ENCODE results near the gene CTNNA3.

The CTNNA3 gene

DNA sequence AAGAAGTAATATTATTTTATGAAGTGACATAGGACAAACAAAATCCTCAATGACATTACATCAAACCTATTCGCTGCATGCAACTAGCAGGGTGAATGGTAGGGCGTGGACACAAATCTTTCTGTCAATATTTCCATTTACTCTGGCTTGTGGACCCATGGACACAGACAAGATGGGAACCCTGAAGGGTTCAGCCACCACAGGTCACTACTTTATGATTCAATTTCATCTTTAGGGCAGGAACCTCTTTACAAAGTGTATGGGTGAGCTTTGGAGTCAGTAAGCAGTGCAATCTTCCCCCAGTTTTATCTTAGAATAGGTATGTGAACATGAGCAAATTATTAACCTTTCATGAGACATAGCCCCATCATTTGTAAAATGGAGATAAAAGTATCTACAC is 1752.5 kb downstream of the CTNNA3 start:
- H3K4me1 ChIP-seq (ENCODE audit: insufficient read depth, poor library complexity, severe bottlenecking): no peaks in the 10 kb centered on the region
- no peak overlapping the region for H3K27ac ChIP-seq (ENCODE audit: poor library complexity, severe bottlenecking)
- no peak overlapping the region for H3K4me3 ChIP-seq (ENCODE audit: severe bottlenecking)
- H3K9me3 ChIP-seq (ENCODE audit: severe bottlenecking): no peaks in the 10 kb centered on the region
- H3K36me3 ChIP-seq (ENCODE audit: low read depth): no peaks in the 10 kb centered on the region
- no peak for ATAC-seq (ENCODE audit: low read depth)
- no peaks in the 10 kb centered on the region for H3K27me3 ChIP-seq (ENCODE audit: insufficient read depth, poor library complexity, severe bottlenecking)
- no peak for DNase-seq (ENCODE audit: low spot score)
- TF ChIP-seq, protein P1, sequence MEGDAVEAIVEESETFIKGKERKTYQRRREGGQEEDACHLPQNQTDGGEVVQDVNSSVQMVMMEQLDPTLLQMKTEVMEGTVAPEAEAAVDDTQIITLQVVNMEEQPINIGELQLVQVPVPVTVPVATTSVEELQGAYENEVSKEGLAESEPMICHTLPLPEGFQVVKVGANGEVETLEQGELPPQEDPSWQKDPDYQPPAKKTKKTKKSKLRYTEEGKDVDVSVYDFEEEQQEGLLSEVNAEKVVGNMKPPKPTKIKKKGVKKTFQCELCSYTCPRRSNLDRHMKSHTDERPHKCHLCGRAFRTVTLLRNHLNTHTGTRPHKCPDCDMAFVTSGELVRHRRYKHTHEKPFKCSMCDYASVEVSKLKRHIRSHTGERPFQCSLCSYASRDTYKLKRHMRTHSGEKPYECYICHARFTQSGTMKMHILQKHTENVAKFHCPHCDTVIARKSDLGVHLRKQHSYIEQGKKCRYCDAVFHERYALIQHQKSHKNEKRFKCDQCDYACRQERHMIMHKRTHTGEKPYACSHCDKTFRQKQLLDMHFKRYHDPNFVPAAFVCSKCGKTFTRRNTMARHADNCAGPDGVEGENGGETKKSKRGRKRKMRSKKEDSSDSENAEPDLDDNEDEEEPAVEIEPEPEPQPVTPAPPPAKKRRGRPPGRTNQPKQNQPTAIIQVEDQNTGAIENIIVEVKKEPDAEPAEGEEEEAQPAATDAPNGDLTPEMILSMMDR (IDR thresholded peaks at IDR 0.05; ENCODE audit: poor library complexity, severe bottlenecking): no peak

DNA sequence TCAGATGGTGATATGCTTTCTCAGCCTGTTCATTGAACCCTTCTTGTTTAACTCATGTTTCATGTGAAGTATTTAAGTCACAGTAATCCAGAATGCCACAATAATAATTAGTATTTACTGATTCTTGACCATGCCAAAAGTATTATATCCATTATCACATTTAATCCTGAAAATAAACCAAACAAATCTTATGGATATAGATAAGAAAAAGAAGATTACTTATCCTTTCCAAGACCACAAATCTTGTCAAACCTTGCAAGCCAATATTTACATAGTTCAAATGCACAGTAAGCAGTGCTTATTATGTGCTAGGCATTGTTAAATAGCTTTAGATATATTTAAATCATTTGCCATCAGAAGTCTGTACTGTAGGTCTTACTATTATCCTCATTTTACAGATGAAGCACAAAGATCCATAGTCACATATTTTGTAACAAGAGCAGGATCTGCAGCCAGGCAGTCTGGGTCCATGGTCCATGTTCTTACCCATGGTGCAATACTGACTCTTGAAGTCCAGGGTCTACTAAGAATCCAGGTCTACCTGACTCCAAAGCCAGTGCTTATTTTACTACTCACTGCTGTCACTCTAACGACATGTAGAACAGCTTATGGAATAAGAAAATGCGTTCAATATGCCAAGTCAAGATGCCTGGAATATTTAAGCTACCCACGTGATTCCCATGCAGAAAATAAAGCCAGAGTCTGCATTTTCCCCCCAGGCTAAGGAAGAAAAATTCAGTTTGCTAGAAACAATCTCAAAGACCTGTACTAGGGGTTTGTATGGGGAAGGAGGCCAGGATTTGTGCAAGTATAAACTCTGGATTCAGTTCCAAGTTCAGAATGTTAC is 1755.0 kb downstream of the CTNNA3 start:
- no peaks in the 10 kb centered on the region for H3K36me3 ChIP-seq (ENCODE audit: low read depth)
- no peaks in the 10 kb centered on the region for H3K4me1 ChIP-seq (ENCODE audit: insufficient read depth, poor library complexity, severe bottlenecking)
- no peak for ATAC-seq (ENCODE audit: low read depth)
- no peak overlapping the region for H3K4me3 ChIP-seq (ENCODE audit: severe bottlenecking)
- TF ChIP-seq, protein P1 (IDR thresholded peaks at IDR 0.05; ENCODE audit: poor library complexity, severe bottlenecking): no peak
- no peaks in the 10 kb centered on the region for H3K9me3 ChIP-seq (ENCODE audit: severe bottlenecking)
- H3K27ac ChIP-seq (ENCODE audit: poor library complexity, severe bottlenecking): no peak overlapping the region
- DNase-seq (ENCODE audit: low spot score): no peak
- H3K27me3 ChIP-seq (ENCODE audit: insufficient read depth, poor library complexity, severe bottlenecking): no peaks in the 10 kb centered on the region

DNA sequence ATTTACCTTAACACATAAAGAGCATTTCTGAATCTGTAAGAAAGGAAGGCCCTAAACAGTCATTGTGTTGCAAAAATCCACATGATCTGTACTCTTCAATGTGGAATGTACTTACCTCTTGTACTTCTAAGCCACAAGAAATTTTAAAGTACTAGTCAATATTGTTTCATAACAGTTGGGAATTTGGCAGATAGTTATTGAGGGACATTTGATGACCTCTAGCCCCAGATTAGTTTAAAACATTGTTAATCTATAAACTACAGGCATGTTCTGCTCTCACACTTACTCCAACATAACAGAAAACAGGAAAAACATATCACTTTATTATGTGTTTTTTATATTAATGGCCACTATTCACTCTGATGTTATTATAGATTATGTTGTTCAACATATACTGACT is 1755.9 kb downstream of the CTNNA3 start:
- Histone ChIP-seq H3K27ac (ENCODE audit: poor library complexity, severe bottlenecking) (no peak overlapping the region), H3K27me3 (ENCODE audit: insufficient read depth, poor library complexity, severe bottlenecking) (no peaks in the 10 kb centered on the region), H3K4me1 (ENCODE audit: insufficient read depth, poor library complexity, severe bottlenecking) (no peaks in the 10 kb centered on the region), H3K4me3 (ENCODE audit: severe bottlenecking) (no peak overlapping the region), H3K36me3 (ENCODE audit: low read depth) (no peaks in the 10 kb centered on the region), H3K9me3 (ENCODE audit: severe bottlenecking) (no peaks in the 10 kb centered on the region)
- no peak for DNase-seq (ENCODE audit: low spot score)
- ATAC-seq (ENCODE audit: low read depth): no peak
- TF ChIP-seq, protein P1 (IDR thresholded peaks at IDR 0.05; ENCODE audit: poor library complexity, severe bottlenecking): no peak

DNA sequence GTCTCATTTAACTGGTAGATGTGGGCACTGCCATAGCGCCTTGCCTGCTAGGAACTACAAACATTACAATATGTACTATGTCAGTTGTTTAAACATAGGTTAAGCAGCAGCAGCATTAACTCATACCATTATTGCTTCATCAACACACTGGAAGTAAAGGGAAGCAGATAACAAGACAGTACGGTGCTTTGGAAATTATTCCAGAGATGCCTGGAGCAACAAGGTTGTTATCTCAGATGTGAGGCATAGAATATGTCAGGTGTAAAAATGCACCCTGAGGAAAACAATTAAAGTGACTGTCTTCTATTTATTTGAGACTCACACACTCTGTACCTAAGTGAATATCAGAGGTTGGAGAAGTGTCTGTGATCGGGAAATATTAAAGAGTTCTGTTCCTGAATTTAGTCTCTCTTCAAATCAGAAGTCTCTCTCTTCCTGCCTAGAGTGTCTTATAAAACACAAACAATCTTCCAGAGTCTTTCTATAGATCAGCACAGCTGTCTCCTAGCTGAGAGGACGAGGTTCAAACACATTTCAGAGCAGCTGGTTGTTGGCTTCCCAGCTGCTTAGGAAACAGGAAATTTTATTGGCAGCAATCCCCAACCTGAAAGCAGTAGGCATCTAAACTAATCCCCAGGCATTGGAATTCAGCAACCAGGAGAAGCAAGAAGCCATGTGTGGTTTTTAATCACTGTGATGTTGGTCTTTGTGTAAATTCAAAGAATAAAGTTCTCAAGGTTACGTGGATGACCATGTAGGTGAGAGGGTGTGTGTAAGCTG is 1764.5 kb downstream of the CTNNA3 start:
- H3K4me3 ChIP-seq (ENCODE audit: severe bottlenecking): no peak overlapping the region
- TF ChIP-seq, protein P1 (IDR thresholded peaks at IDR 0.05; ENCODE audit: poor library complexity, severe bottlenecking): no peak
- no peaks in the 10 kb centered on the region for H3K36me3 ChIP-seq (ENCODE audit: low read depth)
- H3K27ac ChIP-seq (ENCODE audit: poor library complexity, severe bottlenecking): no peak overlapping the region
- ATAC-seq (ENCODE audit: low read depth): no peak
- no peaks in the 10 kb centered on the region for H3K27me3 ChIP-seq (ENCODE audit: insufficient read depth, poor library complexity, severe bottlenecking)
- H3K4me1 ChIP-seq (ENCODE audit: insufficient read depth, poor library complexity, severe bottlenecking): no peaks in the 10 kb centered on the region
- H3K9me3 ChIP-seq (ENCODE audit: severe bottlenecking): no peaks in the 10 kb centered on the region
- DNase-seq (ENCODE audit: low spot score): no peak
